Mesenchymal stem cell (in vitro differentiated cells and primary cell): ENCODE results near the gene ATXN3.

ENCODE experiments used
- DNase-seq: peaks from one replicate; pipeline ENCODE4 v3.0.0-alpha.2; 2013
- H2AFZ ChIP-seq: one replicate; pipeline ENCODE4 v1.6.1; 2013; ENCODE audit warnings: low read depth, mild to moderate bottlenecking, control low read depth, inconsistent platforms, low read length, moderate library complexity
- H2AK5ac ChIP-seq: 2 replicates; pipeline ENCODE4 v1.6.1; 2013; ENCODE audit warnings: low read length, moderate library complexity, mild to moderate bottlenecking, inconsistent platforms; ENCODE audit not compliant: severe bottlenecking
- H2BK120ac ChIP-seq: one replicate; pipeline ENCODE4 v1.6.1; 2013; ENCODE audit warnings: low read depth, mild to moderate bottlenecking, inconsistent platforms, low read length, moderate library complexity
- H2BK12ac ChIP-seq, 2 experiments: one replicate each; pipeline ENCODE4 v1.6.1; 2013; ENCODE audit warnings: inconsistent platforms in 2 of 2, low read length in 2 of 2, mild to moderate bottlenecking in 2 of 2, moderate library complexity in 2 of 2, control low read depth in 1 of 2
- H2BK15ac ChIP-seq: one replicate; pipeline ENCODE4 v1.6.1; 2013; ENCODE audit warnings: mild to moderate bottlenecking, low read depth, inconsistent platforms; ENCODE audit not compliant: poor library complexity, severe bottlenecking
- H2BK5ac ChIP-seq: 2 replicates; pipeline ENCODE4 v1.6.1; 2013; ENCODE audit warnings: low read depth, mild to moderate bottlenecking, low read length, control low read depth, inconsistent platforms; ENCODE audit not compliant: poor library complexity, severe bottlenecking
- H3K14ac ChIP-seq, 2 experiments: one replicate each; pipeline ENCODE4 v1.6.1; 2013; ENCODE audit warnings: inconsistent platforms in 2 of 2, low read length in 2 of 2, control low read depth in 1 of 2, mild to moderate bottlenecking in 1 of 2, moderate library complexity in 1 of 2
- H3K18ac ChIP-seq, 2 experiments: one replicate each; pipeline ENCODE4 v1.6.1; 2013; ENCODE audit warnings: inconsistent platforms in 2 of 2, low read length in 2 of 2, control low read depth in 1 of 2, low read depth in 1 of 2, mild to moderate bottlenecking in 1 of 2
- H3K23ac ChIP-seq, 2 experiments: one replicate each; pipeline ENCODE4 v1.6.1; 2013; ENCODE audit warnings: inconsistent platforms in 2 of 2, low read length in 2 of 2, mild to moderate bottlenecking in 2 of 2, moderate library complexity in 2 of 2, control low read depth in 1 of 2
- H3K27ac ChIP-seq: 2 replicates; pipeline ENCODE4 v1.5.1; 2013; ENCODE audit warnings: mild to moderate bottlenecking, moderate library complexity, low read length, control low read depth, inconsistent platforms; ENCODE audit not compliant: poor library complexity, severe bottlenecking
- H3K27me3 ChIP-seq, 2 experiments: 2 replicates each; pipeline versions ENCODE4 v1.6.1 to v1.7.0; 2013; ENCODE audit warnings: low read length in 2 of 2, mild to moderate bottlenecking in 2 of 2, moderate library complexity in 2 of 2, control low read depth in 1 of 2, inconsistent platforms in 1 of 2; ENCODE audit not compliant: control insufficient read depth in 1 of 2, insufficient read depth in 1 of 2
- H3K36me3 ChIP-seq, 2 experiments: 2 replicates each; pipeline versions ENCODE4 v1.6.1 to v1.7.0; 2013; ENCODE audit warnings: low read length in 2 of 2, control low read depth in 1 of 2, inconsistent platforms in 1 of 2, low read depth in 1 of 2, mild to moderate bottlenecking in 1 of 2; ENCODE audit not compliant: insufficient read depth in 2 of 2, control insufficient read depth in 1 of 2
- H3K4ac ChIP-seq, 2 experiments: one replicate each; pipeline ENCODE4 v1.6.1; 2013; ENCODE audit warnings: inconsistent platforms in 2 of 2, low read length in 2 of 2, mild to moderate bottlenecking in 2 of 2, moderate library complexity in 2 of 2, control low read depth in 1 of 2, low read depth in 1 of 2
- H3K4me1 ChIP-seq: 2 replicates; pipeline ENCODE4 v1.6.1; 2013; ENCODE audit warnings: low read depth, low read length, control low read depth; ENCODE audit not compliant: control insufficient read depth, insufficient read depth
- H3K4me2 ChIP-seq: 2 replicates; pipeline ENCODE4 v1.6.1; 2013; ENCODE audit warnings: low read length, mild to moderate bottlenecking, inconsistent platforms; ENCODE audit not compliant: poor library complexity, severe bottlenecking
- H3K4me3 ChIP-seq, 2 experiments: 2 replicates each; pipeline versions ENCODE4 v1.5.1 to v1.7.0; 2013; ENCODE audit warnings: low read length in 2 of 2, mild to moderate bottlenecking in 2 of 2, control low read depth in 1 of 2, low read depth in 1 of 2; ENCODE audit not compliant: insufficient read depth in 1 of 2
- H3K79me1 ChIP-seq: replicated peaks from 2 replicates; pipeline ENCODE4 v1.6.1; 2013; ENCODE audit warnings: mild to moderate bottlenecking, control low read depth, low read length, inconsistent platforms; ENCODE audit not compliant: poor library complexity, severe bottlenecking
- H3K9ac ChIP-seq: 2 replicates; pipeline ENCODE4 v1.7.0; 2013; ENCODE audit warnings: mild to moderate bottlenecking, low read length, moderate library complexity
- H3K9me3 ChIP-seq: 2 replicates; pipeline ENCODE4 v1.7.0; 2013; ENCODE audit warnings: mild to moderate bottlenecking, low read length; ENCODE audit not compliant: control insufficient read depth
- H4K8ac ChIP-seq: one replicate; pipeline ENCODE4 v1.6.1; 2013; ENCODE audit warnings: inconsistent platforms, mild to moderate bottlenecking, low read length, moderate library complexity
- H4K91ac ChIP-seq: one replicate; pipeline ENCODE4 v1.6.1; 2013; ENCODE audit warnings: mild to moderate bottlenecking, low read length, inconsistent platforms
- WGBS: methylation state at CpG from one replicate; pipeline ENCODE4 v1.1.7; 2013; ENCODE audit warnings: mixed read lengths; 5-methylcytosine and 5-hydroxymethylcytosine counted together

Gene ATXN3

DNA sequence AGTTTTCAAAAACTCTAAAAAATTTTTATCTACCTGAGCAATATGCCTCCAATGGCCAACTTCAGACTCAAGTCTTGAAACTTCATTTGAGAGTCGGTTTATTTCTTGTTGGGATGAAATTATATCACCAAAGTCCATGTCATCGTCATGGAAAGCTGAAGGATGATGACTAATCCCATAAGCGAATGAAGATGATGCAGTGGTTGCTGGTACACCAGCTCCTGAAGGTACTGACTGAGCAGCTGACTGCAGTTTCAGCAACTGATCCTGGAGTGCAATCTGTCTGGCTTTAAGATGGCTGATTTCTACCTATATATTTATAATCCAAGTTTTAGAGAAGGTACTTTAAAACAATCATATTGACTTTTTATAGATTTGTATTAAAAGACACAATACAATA, 84.9 kb downstream of the ATXN3 start:
- no peak overlapping the region for H3K27ac ChIP-seq
- 97% methylated on average over 3 of the region's 3 CpGs for WGBS
- no peak for DNase-seq

GRCh38 chr14:92014040-92014439, 92.3 kb downstream of the ATXN3 start:
- Histone ChIP-seq H3K23ac (no peak overlapping the region), H3K4me2 (no peak overlapping the region), H2BK5ac (no peak overlapping the region), H4K91ac (no peak overlapping the region), H2AFZ (no peak overlapping the region), H3K9me3 (no peaks in the 10 kb centered on the region), H3K18ac (no peak overlapping the region), H3K27me3 (no peaks in the 10 kb centered on the region), H3K79me1 (peaks cover 23% of the 10 kb centered on the region), H3K4me3 (no peak overlapping the region), H2BK15ac (no peak overlapping the region), H3K27ac (no peak overlapping the region), H3K14ac (no peak overlapping the region), H3K9ac (no peak overlapping the region), H2AK5ac (no peak overlapping the region), H3K4me1 (no peaks in the 10 kb centered on the region), H2BK120ac (no peak overlapping the region), H2BK12ac (no peak overlapping the region), H3K4ac (no peak overlapping the region), H3K36me3 (peaks cover 24 to 84% of the 10 kb centered on the region in 2 experiments), H4K8ac (no peak overlapping the region)
- DNase-seq: no peak

More for the DNA sequence above, 84.9 kb downstream of the ATXN3 start:
- Histone ChIP-seq H2AK5ac (no peak overlapping the region), H2BK5ac (no peak overlapping the region), H4K91ac (no peak overlapping the region), H2BK15ac (no peak overlapping the region), H4K8ac (no peak overlapping the region), H3K23ac (no peak overlapping the region), H2BK12ac (no peak overlapping the region), H3K79me1 (peaks cover 10% of the 10 kb centered on the region), H3K9ac (no peak overlapping the region), H2AFZ (no peak overlapping the region), H3K9me3 (no peaks in the 10 kb centered on the region), H3K4me2 (no peak overlapping the region), H3K4me1 (peaks cover 3% of the 10 kb centered on the region), H3K18ac (no peak overlapping the region), H3K4ac (no peak overlapping the region), H2BK120ac (no peak overlapping the region), H3K4me3 (no peak overlapping the region), H3K27me3 (no peaks in the 10 kb centered on the region), H3K14ac (no peak overlapping the region), H3K36me3 (peaks cover 9 to 74% of the 10 kb centered on the region in 2 experiments)

DNA sequence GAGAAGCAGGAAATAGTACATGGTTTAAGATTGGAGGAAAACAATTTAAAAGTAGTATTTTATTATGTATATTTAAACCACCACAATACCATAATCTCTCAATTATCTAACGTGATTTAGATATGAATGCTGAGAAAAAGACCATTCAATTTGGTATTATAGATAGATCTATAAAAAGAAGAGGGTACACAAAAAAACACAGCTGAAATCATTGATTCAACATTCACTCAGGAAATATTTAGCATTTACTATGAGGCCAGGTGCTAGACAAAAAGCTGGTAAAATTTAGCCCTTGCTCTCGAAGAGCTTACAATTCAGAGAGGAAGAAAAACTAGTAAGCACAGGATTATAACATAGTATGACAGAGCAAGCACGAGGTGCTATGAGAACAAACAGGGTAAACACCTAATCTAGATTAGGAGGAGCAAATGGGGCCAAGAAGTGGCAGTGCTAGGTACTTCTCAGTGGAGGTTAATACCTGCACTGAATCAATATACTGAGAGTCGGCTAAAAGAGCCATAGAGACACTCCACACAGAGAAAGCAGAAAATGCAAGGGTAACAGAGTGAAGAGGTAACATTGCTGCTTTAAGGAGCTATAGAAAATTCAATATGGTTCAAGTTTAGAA, 94.1 kb downstream of the ATXN3 start:
- Histone ChIP-seq H2AFZ (no peak overlapping the region), H2BK15ac (no peak overlapping the region), H3K4ac (no peak overlapping the region), H3K18ac (no peak overlapping the region), H2AK5ac (no peak overlapping the region), H3K4me1 (no peaks in the 10 kb centered on the region), H2BK12ac (no peak overlapping the region), H4K91ac (no peak overlapping the region), H3K4me2 (no peak overlapping the region), H3K27ac (no peak overlapping the region), H3K79me1 (peaks cover 22% of the 10 kb centered on the region), H3K27me3 (no peaks in the 10 kb centered on the region), H3K14ac (no peak overlapping the region), H3K9ac (no peak overlapping the region), H2BK5ac (no peak overlapping the region), H3K4me3 (no peak overlapping the region), H2BK120ac (no peak overlapping the region), H3K36me3 (peaks cover 23 to 94% of the 10 kb centered on the region in 2 experiments), H3K23ac (no peak overlapping the region), H3K9me3 (no peaks in the 10 kb centered on the region), H4K8ac (no peak overlapping the region)
- no peak for DNase-seq
- WGBS: 98% methylated on average over 3 of the region's 4 CpGs

- no peak overlapping the region for H3K4me3 ChIP-seq
- H2AFZ ChIP-seq: no peak overlapping the region
- no peaks in the 10 kb centered on the region for H3K4me1 ChIP-seq
- H3K4ac ChIP-seq: no peak overlapping the region
- no peak for DNase-seq
- H2AK5ac ChIP-seq: no peak overlapping the region
- no peak overlapping the region for H2BK120ac ChIP-seq
- H4K91ac ChIP-seq: no peak overlapping the region
- no peak overlapping the region for H2BK12ac ChIP-seq
- H3K4me2 ChIP-seq: no peak overlapping the region
- H3K27me3 ChIP-seq: no peaks in the 10 kb centered on the region
- no peak overlapping the region for H2BK5ac ChIP-seq
- no peak overlapping the region for H3K18ac ChIP-seq
- H3K36me3 ChIP-seq: peaks cover 20 to 91% of the 10 kb centered on the region in 2 experiments
- WGBS: 92% methylated on average over 1 of the region's 3 CpGs
- no peak overlapping the region for H2BK15ac ChIP-seq
- H3K14ac ChIP-seq: no peak overlapping the region
- no peak overlapping the region for H4K8ac ChIP-seq
- H3K9ac ChIP-seq: no peak overlapping the region
- H3K9me3 ChIP-seq: no peaks in the 10 kb centered on the region
- no peak overlapping the region for H3K27ac ChIP-seq
- no peak overlapping the region for H3K23ac ChIP-seq
- peaks cover 16% of the 10 kb centered on the region for H3K79me1 ChIP-seq
These were observed 95.7 kb downstream of the ATXN3 start for GRCh38 chr14:92010644-92011043.
